Neural cell (in vitro differentiated cells): ENCODE data around the gene PCGF3.

ENCODE experiments used
- CTCF ChIP-seq: fragments of 450-650 bp; IDR thresholded peaks from 2 replicates; pipeline ENCODE4 v1.5.1; 2014; ENCODE audit warnings: antibody characterized with exemption, mild to moderate bottlenecking, moderate library complexity; ENCODE audit not compliant: poor library complexity, severe bottlenecking
- EP300 ChIP-seq: fragments of 450-650 bp; conservative IDR thresholded peaks from 2 replicates; pipeline ENCODE4 v1.6.1; 2014; ENCODE audit warnings: antibody characterized with exemption, mild to moderate bottlenecking, moderate library complexity; ENCODE audit not compliant: poor library complexity, severe bottlenecking
- RAD21 ChIP-seq: fragments of 450-650 bp; conservative IDR thresholded peaks from 2 replicates; pipeline ENCODE4 v1.6.1; 2014; ENCODE audit warnings: antibody characterized with exemption, mild to moderate bottlenecking, moderate library complexity
- REST ChIP-seq: IDR thresholded peaks from 2 replicates; pipeline ENCODE4 v1.6.1; 2012; ENCODE audit warnings: borderline replicate concordance

GRCh38 chr4:795726-796119, 90.1 kb downstream of the PCGF3 start:
- TF ChIP-seq CTCF, result no peak
- no peak for TF ChIP-seq REST
- TF ChIP-seq EP300, result no peak
- TF ChIP-seq RAD21, result no peak
